T-helper 2 cell treated with Interferon-gamma antibody and Interleukin-4, amounts not matched to agents 100 ng/mL and 5 ng/mL, for 36 hours (primary cell): Measurements from ENCODE around the gene RASGEF1C. TPM values are rescaled to one million over a fixed set of nuclear protein-coding genes. Genes with fewer than 3 reads are reported as not detected.

Experiments used
- intact Hi-C: fragments of 100-400 bp; cut with micrococcal nuclease; formaldehyde crosslinking; loops from one replicate; pipeline ENCODE4 v1.15.1; 2023
- total RNA-seq: library from RNA; stranded (reverse); gene quantifications from 2 replicates; pipeline ENCODE4 v1.2.3, GENCODE V29; 2022

Gene RASGEF1C
- total RNA-seq, 1 donor from 2014 or later: not detected

GRCh38 chr5:180180421-180180820, 28.6 kb downstream of the RASGEF1C start:
- intact Hi-C loops: no loop called here

- intact Hi-C loops: no loop called here
Observed at GRCh38 chr5:180179442-180180420, 29.3 kb downstream of the RASGEF1C start.

- intact Hi-C loops: no loop called here
Observed at GRCh38 chr5:180178531-180179441, 30.2 kb downstream of the RASGEF1C start.

GRCh38 chr5:180176191-180176590, 32.8 kb downstream of the RASGEF1C start:
- intact Hi-C loops: no loop called here

- intact Hi-C loops: no loop called here
Observed at GRCh38 chr5:180175015-180175431, 34.0 kb downstream of the RASGEF1C start.

- intact Hi-C loops: no loop called here
Observed at GRCh38 chr5:180174587-180174972, 34.4 kb downstream of the RASGEF1C start.

GRCh38 chr5:180173875-180174586, 35.0 kb downstream of the RASGEF1C start:
- intact Hi-C loops: no loop called here

- intact Hi-C loops: no loop called here
Observed at GRCh38 chr5:180173198-180173544, 35.8 kb downstream of the RASGEF1C start.

- intact Hi-C loops: no loop called here
Observed at GRCh38 chr5:180172447-180173197, 36.4 kb downstream of the RASGEF1C start.

GRCh38 chr5:180171568-180172094, 37.4 kb downstream of the RASGEF1C start:
- intact Hi-C loops: no loop called here

GRCh38 chr5:180170810-180171567, 38.0 kb downstream of the RASGEF1C start:
- intact Hi-C loops: no loop called here

GRCh38 chr5:180170106-180170809, 38.8 kb downstream of the RASGEF1C start:
- intact Hi-C loops: no loop called here

GRCh38 chr5:180169248-180170105, 39.5 kb downstream of the RASGEF1C start:
- intact Hi-C loops: no loop called here

- intact Hi-C loops: no loop called here
Observed at GRCh38 chr5:180168758-180169157, 40.3 kb downstream of the RASGEF1C start.

GRCh38 chr5:180166176-180166575, 42.8 kb downstream of the RASGEF1C start:
- intact Hi-C loops: no loop called here

- intact Hi-C loops: no loop called here
Observed at GRCh38 chr5:180162304-180162661, 46.7 kb downstream of the RASGEF1C start.

GRCh38 chr5:180161420-180162303, 47.3 kb downstream of the RASGEF1C start:
- intact Hi-C loops: no loop called here
